ENCODE measurements around the gene HS3ST5.

DNA sequence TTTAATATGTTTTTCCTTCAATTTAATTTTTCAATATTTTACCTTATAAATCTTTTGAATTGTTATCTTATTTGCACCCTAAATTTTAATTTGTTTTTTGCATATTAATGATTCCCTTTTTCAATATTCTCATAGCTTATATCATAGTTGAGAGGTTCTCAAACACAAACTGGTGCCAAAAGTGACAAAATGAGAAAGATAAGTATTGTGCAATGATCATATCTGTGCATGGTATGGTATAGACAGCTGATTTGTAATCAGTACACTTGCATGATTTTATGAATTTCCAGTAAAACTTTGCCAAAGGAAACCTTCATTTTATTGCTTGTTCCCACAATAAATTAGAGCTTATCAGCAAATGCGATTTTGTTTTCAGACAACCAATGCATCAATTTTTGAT is 210.9 kb downstream of the HS3ST5 start:
- TF ChIP-seq, protein P1, sequence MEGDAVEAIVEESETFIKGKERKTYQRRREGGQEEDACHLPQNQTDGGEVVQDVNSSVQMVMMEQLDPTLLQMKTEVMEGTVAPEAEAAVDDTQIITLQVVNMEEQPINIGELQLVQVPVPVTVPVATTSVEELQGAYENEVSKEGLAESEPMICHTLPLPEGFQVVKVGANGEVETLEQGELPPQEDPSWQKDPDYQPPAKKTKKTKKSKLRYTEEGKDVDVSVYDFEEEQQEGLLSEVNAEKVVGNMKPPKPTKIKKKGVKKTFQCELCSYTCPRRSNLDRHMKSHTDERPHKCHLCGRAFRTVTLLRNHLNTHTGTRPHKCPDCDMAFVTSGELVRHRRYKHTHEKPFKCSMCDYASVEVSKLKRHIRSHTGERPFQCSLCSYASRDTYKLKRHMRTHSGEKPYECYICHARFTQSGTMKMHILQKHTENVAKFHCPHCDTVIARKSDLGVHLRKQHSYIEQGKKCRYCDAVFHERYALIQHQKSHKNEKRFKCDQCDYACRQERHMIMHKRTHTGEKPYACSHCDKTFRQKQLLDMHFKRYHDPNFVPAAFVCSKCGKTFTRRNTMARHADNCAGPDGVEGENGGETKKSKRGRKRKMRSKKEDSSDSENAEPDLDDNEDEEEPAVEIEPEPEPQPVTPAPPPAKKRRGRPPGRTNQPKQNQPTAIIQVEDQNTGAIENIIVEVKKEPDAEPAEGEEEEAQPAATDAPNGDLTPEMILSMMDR (IDR thresholded peaks at IDR 0.05): no peak
- no peak for TF ChIP-seq POLR2A (IDR thresholded peaks at IDR 0.05)

All from suprapubic skin (tissue), 3 donors.